ENCODE measurements around the gene BMPR1A. TPM values are rescaled to one million over a fixed set of nuclear protein-coding genes. Genes with fewer than 3 reads are reported as not detected.

Gene BMPR1A
- total and polyA plus RNA-seq, 9 of the 15 experiments (the other 6 are each of a cell fraction or from before 2014, with no cell fraction given): 1.6 to 17.5 (median 9.1) TPM

DNA sequence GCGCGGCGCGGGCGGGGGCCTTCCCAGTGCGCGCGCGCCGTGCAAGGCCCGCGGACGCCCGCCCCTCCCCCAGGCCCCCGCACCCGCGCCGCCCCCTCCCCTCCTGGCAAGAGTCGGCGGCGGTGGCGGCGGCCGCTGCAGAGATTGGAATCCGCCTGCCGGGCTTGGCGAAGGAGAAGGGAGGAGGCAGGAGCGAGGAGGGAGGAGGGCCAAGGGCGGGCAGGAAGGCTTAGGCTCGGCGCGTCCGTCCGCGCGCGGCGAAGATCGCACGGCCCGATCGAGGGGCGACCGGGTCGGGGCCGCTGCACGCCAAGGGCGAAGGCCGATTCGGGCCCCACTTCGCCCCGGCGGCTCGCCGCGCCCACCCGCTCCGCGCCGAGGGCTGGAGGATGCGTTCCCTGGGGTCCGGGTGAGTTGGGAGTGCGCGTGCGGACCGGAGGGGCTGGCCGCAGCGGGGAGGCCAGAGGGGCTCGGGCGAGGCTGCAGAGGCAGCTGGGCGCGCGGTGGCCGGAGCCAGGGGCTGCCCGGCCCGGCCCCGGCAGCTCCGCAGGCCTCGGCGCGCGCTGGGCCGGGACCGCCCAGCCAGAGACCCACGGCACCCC lies at the start of gene BMPR1A (continued):
- TF ChIP-seq REST (IDR thresholded peaks at IDR 0.05; ENCODE audit: borderline replicate concordance): no peak
- TF ChIP-seq REST (CRISPR knock-in tag; IDR thresholded peaks at IDR 0.05; ENCODE audit: low read depth): no peak
- TF ChIP-seq KDM1A (IDR thresholded peaks at IDR 0.05): no peak
- TF ChIP-seq SMARCE1 (IDR thresholded peaks at IDR 0.05): no peak
- TF ChIP-seq RCOR1 (IDR thresholded peaks at IDR 0.05; ENCODE audit: borderline replicate concordance in 1 of 2, low read depth in 2 of 2, low read length in 2 of 2): peak in 1 of 2 experiments; percentile 79; a peak in 2 of 4 replicates
- TF ChIP-seq, protein P1, sequence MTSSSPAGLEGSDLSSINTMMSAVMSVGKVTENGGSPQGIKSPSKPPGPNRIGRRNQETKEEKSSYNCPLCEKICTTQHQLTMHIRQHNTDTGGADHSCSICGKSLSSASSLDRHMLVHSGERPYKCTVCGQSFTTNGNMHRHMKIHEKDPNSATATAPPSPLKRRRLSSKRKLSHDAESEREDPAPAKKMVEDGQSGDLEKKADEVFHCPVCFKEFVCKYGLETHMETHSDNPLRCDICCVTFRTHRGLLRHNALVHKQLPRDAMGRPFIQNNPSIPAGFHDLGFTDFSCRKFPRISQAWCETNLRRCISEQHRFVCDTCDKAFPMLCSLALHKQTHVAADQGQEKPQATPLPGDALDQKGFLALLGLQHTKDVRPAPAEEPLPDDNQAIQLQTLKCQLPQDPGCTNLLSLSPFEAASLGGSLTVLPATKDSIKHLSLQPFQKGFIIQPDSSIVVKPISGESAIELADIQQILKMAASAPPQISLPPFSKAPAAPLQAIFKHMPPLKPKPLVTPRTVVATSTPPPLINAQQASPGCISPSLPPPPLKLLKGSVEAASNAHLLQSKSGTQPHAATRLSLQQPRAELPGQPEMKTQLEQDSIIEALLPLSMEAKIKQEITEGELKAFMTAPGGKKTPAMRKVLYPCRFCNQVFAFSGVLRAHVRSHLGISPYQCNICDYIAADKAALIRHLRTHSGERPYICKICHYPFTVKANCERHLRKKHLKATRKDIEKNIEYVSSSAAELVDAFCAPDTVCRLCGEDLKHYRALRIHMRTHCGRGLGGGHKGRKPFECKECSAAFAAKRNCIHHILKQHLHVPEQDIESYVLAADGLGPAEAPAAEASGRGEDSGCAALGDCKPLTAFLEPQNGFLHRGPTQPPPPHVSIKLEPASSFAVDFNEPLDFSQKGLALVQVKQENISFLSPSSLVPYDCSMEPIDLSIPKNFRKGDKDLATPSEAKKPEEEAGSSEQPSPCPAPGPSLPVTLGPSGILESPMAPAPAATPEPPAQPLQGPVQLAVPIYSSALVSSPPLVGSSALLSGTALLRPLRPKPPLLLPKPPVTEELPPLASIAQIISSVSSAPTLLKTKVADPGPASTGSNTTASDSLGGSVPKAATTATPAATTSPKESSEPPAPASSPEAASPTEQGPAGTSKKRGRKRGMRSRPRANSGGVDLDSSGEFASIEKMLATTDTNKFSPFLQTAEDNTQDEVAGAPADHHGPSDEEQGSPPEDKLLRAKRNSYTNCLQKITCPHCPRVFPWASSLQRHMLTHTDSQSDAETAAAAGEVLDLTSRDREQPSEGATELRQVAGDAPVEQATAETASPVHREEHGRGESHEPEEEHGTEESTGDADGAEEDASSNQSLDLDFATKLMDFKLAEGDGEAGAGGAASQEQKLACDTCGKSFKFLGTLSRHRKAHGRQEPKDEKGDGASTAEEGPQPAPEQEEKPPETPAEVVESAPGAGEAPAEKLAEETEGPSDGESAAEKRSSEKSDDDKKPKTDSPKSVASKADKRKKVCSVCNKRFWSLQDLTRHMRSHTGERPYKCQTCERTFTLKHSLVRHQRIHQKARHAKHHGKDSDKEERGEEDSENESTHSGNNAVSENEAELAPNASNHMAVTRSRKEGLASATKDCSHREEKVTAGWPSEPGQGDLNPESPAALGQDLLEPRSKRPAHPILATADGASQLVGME (CRISPR knock-in tag; IDR thresholded peaks at IDR 0.05): no peak
- no peak for TF ChIP-seq DPF2 (IDR thresholded peaks at IDR 0.05)
- TF ChIP-seq DMBX1 (CRISPR knock-in tag; IDR thresholded peaks at IDR 0.05; ENCODE audit: borderline replicate concordance): no peak
- peak; percentile 2 for TF ChIP-seq TAF1 (IDR thresholded peaks at IDR 0.05; ENCODE audit: control insufficient read depth, extremely low read depth, insufficient read depth, low read length, severe bottlenecking)
- no peak for TF ChIP-seq DEAF1 (CRISPR knock-in tag; IDR thresholded peaks at IDR 0.05)
- TF ChIP-seq PHF8 (IDR thresholded peaks at IDR 0.05; ENCODE audit: borderline replicate concordance, low read length): peak; percentile 33; the same call in 1 of the 2 replicates
- TF ChIP-seq CCNT2 (IDR thresholded peaks at IDR 0.05; ENCODE audit: borderline replicate concordance, extremely low read depth, insufficient read length, low read depth, low read length): peak; percentile 10

Measured in K562 (cell line).